GM19397 (cell line): ENCODE measurements around the gene HOXB7.

Source experiments
- ATAC-seq: cut with Tn5 transposase; IDR thresholded peaks from one replicate; pipeline ENCODE4 v1.9.1; 2021; ENCODE audit warnings: mild to moderate bottlenecking, moderate library complexity; ENCODE audit not compliant: unreplicated experiment

Gene HOXB7

DNA sequence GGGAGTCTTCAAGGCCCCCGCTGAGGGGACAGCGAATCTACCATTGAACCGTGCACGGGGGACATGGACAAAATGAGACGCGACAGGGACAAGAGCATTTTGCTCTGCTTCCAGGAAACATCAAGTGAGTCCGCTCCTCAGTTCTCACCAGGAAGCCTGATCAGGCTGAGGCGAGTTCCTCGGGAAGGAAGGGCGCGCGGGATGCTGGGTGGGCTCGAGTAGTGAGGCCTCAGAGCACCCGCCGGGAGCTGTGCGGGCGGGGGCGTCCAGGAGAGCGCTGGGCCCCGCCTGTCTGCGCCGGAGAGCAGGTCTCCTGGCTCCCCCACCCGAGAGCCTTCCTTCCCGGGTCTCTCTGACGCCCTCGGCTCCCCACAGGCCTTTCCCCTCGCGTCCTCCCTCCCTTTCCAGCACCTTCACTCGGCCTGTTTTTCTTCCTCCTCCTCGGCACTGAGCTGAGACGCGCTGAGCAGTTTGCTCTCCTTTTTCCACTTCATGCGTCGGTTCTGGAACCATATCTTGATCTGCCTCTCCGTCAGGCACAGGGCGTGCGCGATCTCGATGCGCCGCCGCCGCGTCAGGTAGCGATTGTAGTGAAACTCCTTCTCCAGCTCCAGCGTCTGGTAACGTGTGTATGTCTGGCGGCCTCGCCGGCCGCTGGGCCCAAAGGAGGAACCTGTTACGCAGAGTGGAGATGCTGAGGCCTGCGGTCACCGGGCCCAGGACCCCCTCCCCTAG is 14.7 kb downstream of the HOXB7 start:
- ATAC-seq = no peak

DNA sequence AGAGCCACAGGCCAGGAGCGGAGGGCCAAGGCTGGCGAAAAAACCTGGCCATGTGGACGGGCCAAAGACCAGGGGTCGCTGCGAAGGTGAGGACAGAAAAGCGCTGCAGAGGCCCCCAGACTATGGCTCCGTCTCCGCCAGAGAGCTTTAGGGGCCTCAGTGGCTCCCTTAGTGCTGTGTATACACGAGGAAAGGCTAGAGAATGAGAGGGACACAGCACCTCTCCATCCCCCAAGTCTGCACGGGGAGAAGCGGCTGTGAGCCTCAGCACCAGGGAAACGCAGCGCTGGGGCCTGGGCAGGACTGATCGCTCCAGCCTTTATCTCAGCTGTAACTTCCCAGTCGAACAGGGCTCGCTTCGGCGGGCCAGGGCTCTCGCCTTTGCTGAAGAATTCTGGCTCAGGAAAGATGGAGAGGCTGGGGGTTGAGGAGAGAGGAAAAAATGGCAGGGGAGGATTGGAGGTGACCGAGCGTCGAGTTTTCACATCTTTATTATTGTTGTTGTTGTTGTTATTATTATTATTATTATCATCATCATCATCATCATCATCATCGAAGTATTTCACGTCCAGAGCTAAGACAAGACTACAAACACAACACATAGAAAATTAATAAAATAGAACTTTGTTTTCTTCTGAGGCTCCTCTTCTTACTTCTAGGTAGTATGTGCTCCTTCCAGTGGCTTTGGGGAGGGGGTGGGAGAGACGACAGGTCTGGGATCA is 15.4 kb downstream of the HOXB7 start:
- ATAC-seq = no peak

DNA sequence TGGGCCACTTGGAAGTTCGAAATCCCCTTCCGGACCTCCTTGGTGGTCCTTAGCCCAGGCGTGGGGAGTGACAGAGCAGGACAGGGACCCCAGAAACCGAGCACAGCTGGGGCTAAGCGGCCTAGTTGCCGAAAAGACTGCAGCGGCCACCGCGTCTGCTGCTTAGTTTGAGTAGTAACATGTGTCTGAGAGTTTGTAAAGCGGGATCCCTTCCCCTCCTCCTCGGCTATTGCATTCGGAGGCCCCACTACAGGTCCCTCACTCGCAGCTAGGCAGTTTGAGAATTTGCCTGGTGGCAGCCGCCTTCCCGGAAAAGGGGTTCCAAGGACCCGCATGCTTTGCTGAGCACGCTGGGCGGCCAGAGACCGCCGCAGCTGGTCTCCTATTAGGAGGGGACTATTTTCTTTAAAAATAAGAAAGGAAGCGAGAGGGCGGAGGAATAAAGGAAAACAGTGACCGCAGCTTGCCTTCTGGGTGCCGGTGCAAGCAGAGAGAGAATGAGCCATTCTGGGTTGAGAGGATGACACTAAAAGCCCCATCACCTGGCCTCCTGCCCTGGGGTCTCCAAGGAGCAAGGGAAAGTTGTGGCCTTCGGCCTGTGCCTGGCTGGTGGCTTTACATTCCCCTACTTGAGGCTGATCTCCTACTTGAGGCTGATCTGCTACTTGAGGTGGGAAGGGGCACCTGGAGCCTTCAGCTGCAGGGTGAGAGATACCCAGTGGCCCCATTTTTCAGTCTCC is 16.1 kb downstream of the HOXB7 start:
- ATAC-seq = no peak

DNA sequence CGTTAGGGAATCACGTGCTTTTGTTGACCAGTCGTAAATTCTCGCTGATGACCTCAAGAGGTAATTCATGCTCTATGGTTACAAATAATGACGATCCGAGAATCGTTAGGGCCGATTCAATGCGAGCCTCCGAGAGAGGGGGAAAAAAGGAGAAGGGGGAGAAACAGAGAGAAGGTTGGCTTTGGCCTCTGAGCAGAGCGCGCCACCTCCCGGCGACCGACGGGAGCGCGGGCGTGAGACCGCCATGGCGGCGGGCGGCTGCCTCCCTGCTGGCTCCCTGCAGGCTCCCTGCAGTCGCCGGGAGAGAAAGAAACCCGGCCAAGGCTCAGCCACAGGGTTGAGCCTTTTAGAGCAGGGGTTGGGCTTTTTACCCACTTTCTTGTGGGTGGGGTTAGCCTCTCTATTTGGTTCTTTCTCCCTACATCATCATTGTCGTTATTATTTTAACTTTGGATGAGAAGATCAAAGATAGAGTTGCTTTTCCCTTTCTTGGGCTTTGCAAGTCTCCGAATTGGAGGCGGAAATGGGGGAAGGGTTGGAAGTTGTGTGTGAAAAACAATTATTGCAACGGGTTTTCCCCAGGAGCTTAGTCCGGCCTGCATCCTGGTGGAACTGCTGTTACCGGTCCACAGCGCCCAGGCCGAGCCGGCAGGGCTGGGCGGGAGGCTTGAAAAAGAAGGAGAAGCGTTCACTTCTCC is 16.8 kb downstream of the HOXB7 start:
- ATAC-seq = no peak

DNA sequence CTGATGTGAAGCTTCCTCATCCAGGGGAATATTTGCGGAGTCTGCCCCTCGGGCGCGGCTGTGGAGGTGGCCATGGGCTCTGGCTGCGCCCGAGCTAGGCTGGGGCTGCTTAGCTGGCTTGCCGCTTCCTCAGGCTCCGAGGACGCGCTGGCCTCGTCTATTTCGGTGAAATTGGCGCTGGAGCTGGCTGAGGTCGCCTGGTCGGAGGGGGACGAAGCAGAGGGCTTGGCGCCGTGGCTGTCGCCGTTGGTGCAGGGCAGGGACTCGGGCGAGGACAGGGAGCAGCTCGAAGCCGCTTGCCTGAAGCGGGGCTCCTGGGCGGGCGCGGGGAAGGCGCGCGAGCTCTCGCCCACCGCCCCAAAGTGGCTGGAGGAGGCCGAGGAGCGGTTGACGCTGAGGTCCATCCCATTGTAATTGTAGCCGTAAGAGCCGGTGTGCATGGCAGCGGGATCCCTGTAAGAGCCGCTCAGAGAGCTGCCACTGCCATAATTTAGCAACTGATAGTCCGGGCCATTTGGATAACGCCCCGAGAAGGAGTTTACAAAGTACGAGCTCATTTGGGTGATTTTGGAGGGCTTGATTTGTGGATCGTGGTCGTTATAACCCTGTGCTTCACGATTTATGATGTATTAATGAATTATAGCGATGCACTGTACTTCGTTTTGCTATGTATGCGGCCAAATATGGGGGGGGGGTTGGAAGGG is 17.5 kb downstream of the HOXB7 start, which contains the start of gene HOXB5:
TSS of gene HOXB5 (minus strand) at position 654 of the 704 bp plus-strand sequence. CDS start at position 557, 97 bp downstream.
- ATAC-seq = no peak

DNA sequence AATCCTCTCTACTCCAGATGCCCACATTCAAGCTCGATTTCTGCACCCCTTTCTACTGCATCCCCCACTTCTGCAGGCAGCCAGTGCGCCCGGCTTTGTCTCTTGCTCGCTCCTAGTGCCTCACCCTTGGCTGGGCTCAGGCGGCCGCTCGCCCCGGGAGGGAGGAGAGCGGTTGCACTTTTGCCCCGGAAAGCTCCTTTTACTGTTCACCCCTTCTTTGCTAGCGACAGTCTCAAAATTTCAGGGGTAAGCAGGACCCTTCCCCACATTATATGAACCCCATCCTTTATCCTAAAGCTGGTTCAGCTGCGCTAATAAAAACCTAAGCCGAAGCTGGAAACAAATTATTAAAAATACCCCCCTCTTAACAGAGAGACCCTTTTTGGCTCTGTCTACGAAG is 18.2 kb downstream of the HOXB7 start:
- no peak for ATAC-seq

DNA sequence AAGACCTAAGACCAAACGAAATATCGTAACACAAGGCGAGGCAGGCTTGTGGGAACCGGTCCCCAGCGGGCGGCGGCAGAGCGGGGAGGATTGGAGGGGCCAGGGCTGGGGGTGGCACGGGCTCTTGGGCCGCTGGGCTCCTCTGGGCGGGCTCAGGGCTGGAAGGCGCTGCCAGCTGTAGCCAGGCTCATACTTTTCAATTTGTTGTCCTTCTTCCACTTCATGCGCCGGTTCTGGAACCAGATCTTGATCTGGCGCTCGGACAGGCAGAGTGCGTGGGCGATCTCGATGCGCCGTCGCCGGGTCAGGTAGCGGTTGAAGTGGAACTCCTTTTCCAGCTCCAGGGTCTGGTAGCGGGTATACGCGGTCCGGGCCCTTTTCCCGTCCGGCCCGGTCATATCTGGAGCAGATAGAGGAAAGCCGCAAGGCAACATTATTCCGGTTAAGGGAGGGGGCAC is 18.7 kb downstream of the HOXB7 start:
- no peak for ATAC-seq

DNA sequence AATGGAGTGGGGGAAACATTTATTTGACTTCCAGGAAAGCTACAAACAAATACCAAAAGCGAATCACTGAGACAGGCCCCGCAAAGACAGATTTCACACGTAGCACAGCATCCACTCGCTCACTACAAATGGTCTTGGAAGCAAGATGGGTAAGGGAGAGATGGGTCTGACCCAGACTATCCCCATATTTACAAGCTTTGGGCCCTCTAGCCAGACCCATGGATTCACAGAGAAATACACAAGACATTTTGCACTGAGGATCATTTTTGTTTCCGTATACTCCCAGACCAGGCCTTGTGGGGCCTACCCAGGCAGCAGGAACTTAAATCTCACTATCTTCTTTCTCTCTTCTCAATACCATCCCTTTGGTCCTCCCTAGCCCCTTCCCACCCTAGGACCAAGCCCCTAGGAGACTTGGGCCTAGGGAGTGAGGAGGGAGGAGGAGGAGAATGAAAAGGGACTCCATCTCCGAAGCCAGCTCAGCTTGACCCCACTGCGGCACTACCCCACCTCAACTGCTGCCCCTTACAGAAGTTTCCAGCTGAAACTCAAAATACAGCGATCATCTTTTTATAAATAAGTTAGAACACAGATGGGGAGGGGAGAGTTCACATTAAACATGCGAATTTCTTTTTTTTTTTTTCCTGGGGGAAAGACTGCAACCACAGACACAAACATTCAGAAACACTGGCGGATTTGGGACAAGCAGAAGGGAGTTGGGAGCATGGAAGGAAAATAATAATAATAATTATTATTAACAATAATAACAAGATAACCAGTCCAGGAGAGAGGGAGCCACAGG is 19.4 kb downstream of the HOXB7 start:
- no peak for ATAC-seq

DNA sequence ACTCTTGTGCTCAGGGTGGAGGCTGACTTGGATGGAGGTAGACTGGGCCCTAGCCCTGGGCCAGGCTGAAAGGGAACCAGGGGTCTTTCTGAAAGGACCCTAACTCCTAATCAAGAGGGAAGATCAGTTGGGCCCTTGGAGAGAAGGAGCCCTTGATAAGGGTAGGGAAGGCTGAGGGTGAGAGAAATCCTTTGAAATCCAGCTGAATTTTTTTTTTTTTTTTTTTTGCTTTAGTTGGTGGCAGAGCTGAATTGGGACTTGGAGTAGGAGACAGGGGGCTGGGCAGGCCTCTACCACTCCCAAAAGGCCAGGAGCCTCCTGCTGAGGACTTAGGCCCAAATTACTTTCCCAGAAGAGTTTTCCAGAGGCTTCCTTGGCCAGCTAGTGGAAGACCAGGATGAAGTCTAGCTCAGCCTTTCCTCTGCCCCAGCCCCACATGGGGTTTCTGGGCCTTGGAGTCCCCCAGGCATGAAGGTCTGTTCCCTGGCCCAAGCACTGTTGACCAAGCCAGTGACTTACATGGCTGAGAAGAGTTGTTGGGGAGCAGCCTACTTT is 20.1 kb downstream of the HOXB7 start:
- no peak for ATAC-seq

DNA sequence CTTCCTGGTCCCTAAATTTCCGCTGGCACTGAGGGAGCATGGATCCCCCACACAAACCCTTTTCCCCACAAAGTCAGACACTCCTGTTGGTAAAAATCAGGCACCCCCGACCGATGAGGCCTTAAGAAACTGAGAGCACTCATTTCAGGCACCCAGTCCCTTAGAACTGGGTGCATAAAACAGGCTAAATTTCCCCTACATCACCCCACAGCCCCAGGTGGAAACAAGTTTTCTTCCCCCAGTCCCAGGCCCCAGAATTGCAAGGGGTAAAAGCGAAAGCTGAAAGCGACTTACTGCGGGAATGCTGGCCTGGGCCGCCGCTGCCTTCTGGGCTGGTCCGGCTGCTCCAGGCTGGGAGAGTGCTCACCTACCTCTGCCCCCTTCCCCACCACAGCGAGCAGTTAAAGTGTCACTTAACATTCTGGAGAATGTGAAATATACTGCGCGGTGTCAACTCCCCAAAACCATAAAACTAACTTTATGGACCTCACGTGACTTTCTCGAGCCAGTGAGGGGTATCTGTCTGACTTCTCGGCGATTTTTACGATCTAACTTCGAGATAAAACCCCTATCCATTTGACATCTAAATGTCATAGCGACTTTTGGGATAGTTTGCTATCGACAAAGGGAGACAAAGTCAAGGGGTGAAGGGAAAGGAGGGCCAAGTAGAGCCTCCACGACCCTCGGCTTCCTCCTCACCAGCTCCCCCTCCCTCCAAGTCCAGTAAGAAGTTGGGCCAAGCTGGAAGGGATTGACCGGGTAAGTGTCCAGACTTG is 20.8 kb downstream of the HOXB7 start, which contains the start of gene HOXB3:
TSS of gene HOXB3 (minus strand) at position 411 of the 776 bp plus-strand sequence. CDS start 37,767 bp downstream, outside the sequence.
- ATAC-seq = no peak

DNA sequence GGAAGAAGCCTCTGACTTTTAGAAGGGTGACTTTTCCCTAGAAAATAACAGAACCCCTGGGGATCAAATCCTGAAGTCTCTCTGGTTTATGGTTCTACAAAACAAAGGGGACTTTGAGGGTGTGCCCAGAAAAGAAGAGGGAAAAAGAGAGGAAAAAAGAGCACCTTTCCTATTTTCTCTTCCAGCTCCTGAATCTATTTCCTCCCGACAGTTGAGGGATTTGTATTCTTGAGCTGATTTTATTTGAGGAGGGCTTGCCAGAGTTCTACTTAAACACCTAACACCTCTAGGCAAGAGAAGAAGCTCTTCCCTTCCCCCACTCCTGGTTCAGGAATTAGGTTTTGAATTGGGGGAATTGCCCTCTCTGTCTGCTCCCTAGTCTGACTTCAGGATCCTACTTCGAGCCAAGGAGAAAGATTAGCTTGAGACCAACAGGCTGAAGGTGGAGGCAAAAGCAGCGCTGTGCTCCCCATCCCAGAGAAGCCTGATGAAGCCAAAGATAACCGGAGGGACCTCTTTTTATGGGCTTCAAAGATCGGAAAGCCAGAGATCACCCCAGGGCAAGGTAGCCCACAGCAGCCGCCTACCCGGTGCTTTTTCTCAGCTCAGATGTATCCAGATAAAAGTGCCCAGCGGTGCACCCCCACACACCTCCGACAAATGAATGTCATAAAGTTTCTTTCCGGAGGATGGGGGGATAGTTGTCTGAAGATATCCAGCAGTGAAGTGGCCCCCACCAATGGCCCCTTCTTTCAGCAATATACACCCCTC is 21.6 kb downstream of the HOXB7 start:
- no peak for ATAC-seq

DNA sequence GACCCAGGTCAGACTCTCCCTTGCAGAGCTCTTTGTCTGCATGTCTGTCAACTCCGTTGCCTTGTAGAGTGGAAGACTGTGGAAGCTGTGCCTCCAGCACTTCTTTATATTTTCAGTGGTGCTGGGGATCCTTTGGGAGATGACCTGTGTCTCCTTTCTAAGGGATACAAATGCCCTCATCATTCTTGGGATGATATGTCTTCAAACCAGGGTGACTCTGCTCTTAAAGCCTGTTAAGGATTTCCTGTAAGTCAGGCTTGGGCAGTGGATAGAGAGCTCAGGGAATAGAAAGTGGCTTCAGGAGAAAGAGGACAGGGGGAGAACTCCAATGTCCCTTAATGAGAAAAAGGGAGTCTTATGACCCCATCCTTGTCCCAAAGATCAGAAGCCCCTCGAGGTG is 22.3 kb downstream of the HOXB7 start:
- ATAC-seq = no peak

DNA sequence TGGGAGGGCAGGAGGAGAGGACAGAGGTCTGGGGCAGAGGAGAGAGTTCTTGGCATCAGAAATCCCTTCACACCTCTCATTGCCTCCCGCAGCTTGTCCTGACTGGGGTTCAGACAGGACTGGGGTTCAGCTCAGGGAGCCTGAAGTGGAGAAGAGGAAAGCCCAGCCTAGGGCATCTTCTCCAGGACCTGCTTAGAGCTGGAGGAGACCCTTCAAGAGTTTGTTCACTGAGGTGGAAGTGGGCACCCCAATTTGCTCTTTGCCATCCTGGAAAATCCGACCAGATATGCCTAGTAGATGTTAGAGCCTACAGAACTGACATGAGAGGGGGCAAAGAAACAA is 22.8 kb downstream of the HOXB7 start:
- ATAC-seq = no peak

DNA sequence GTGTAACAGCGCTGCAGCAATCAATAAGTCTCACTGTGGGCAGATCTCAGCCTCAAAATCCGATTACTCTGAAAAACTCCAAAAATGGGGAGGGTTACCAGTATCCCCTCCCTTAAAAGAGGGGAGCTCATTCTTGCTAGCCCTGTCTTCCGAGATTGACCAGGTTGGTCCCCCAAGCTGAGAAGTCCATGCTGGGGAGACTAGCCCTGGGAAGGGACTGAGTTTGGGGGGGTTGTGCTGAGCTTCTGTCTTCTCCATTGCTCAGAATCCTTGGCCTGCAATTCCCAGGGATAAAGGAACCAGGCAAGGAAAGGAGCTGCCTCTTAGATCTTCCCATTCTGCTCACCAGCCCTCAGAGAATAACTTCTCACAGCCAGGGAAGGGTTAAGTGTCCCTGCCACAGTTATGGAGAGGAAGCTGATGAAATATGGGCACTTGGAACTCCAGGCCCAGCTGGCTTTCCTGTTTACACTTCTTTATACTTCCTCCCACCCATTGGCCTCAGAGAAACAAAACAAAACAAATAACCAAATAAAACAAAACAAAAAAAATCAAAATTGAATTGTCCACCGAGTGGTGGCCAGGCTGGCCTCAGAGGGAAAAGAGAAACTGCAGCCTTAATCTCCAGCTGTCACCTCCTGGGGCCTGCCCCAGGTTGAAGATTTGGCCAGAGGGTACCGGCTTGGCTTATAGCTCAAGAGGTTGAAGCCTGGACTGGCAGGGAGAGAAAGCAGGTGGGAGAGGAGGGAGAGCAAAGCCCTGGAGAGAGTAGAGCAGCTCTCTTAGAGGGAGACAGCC is 23.3 kb downstream of the HOXB7 start:
- ATAC-seq = no peak

DNA sequence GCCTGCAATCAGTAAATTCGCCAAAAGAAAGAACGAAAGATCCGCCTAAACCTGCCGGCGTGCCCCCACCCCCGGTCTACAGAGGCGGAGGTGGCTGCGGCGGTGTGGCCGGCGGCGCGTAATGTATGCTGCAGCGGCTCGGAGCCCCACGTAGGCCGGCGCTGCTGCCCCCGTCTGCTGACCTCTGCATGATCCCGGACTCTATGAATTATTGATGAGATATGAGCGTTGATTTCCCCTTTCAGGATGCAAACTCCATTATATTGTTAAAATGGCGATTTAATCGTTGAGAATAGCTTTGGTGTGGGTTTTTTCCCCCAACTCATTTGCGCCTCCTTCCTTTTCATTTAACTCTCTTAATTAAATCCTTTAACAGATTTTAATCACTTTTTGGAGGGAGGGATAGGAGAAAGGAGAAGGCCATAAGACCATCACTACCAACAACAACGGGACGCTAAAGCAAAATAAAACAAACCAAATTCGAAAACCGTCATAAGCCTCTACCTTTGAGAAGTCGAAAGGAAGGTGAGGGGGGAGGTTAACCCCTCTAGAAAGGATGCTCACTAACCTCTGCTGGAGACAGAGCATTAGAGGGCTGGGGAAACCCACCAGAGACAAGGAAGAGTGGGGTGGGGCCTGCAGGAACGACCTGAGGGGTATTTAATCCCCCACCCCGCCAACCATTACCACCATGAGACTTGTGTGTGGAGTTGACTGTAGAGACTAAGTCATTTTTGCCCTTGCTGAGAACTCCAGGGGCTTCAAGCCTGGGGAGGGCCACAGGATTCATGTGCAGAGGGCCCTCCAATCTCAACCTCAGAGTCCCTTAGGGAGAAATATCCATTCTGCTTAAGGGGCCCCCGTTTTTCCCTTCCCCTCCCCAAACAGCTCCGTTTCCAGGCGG is 24.2 kb downstream of the HOXB7 start:
- no peak for ATAC-seq

DNA sequence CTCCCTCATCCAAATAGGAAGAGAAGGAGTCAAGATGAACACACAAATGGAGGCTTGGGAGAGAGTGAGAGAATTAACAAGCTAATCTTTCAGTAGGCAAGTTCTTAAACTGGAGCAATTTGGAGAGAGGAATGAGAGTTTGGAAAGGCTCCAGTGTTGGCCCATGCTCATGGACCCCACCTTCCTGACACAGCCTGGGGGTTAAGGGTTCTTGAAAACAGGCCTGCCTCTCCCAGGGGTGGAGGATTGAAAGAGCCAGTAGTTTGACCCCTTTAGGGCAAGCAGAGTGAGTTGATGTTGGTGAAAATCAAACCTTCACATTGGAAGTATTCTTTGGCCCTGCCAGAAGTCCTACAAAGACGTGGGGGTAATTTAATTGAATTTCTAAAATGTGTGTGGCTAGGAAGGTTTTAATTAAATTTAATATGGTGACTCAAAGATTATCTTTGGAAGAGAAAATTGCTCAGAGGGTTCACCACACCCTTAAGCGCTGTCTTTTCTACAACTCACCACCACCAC is 26.5 kb downstream of the HOXB7 start:
- ATAC-seq = no peak
